Breast epithelium (tissue), 3 donors: ENCODE measurements around the gene GLIPR2.

ENCODE experiments used
- POLR2A ChIP-seq: fragments of 450-650 bp; IDR thresholded peaks from one replicate; pipeline ENCODE4 v1.6.1; 2016; ENCODE audit warnings: antibody characterized with exemption, mild to moderate bottlenecking, moderate library complexity
- TF ChIP-seq, protein P1 (sequence below), 3 donors: fragments of 450-650 bp; IDR thresholded peaks; one replicate each; pipeline ENCODE4 v1.5.1; 2016 to 2017; ENCODE audit warnings: antibody characterized with exemption in 3 of 3, mild to moderate bottlenecking in 3 of 3, moderate library complexity in 3 of 3

DNA sequence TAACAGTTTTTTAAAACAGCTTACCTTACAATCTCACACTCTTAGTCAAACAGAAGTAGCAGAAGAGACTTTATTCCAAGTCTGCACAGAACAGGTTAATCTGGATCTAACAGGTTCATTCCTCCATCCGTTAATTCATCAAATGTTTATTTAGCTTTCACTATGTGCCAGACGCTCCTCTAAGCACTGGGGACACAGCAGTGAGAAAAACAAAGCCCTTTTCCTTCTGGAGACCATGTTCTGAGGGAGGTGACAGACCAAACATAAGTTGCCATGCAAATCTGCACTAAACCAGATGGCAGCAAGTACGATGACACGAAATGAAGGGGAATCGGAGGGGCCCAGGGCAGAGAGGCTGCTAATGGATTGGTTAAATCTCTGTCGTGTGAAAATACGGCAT lies 17.1 kb upstream of the GLIPR2 start:
- TF ChIP-seq, protein P1, sequence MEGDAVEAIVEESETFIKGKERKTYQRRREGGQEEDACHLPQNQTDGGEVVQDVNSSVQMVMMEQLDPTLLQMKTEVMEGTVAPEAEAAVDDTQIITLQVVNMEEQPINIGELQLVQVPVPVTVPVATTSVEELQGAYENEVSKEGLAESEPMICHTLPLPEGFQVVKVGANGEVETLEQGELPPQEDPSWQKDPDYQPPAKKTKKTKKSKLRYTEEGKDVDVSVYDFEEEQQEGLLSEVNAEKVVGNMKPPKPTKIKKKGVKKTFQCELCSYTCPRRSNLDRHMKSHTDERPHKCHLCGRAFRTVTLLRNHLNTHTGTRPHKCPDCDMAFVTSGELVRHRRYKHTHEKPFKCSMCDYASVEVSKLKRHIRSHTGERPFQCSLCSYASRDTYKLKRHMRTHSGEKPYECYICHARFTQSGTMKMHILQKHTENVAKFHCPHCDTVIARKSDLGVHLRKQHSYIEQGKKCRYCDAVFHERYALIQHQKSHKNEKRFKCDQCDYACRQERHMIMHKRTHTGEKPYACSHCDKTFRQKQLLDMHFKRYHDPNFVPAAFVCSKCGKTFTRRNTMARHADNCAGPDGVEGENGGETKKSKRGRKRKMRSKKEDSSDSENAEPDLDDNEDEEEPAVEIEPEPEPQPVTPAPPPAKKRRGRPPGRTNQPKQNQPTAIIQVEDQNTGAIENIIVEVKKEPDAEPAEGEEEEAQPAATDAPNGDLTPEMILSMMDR (IDR thresholded peaks at IDR 0.05): no peak
- no peak for TF ChIP-seq POLR2A
